ENCODE results near the gene POLE.

DNA sequence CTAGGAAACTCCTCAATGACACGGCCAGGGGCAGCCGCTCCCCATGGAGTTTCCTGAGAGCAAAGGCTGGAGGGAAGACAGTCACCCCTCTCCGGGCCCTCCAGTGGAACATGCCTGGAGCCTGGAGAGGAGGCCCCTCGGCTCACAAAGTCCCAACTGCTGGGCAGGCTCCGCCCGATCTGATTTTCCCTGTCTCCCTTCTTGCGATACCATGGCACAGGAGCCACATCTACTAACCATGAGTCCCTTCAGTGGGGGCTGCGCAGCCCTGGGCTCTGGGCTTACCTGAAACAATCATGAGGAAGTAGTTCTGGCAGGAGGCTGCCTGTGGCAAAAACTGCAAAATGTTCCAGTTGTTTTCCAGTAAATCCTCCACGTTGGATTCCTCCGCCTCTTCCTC, 53.2 kb downstream of the POLE start:
- TF ChIP-seq POLR2A (IDR thresholded peaks at IDR 0.05) (no peak), CTCF (IDR thresholded peaks at IDR 0.05) (no peak), EP300 (IDR thresholded peaks at IDR 0.05) (no peak)
